Peyer's patch (tissue), 4 donors: ENCODE data around the gene CENPO. TPM values are rescaled to one million over a fixed set of nuclear protein-coding genes. Genes with fewer than 3 reads are reported as not detected.

ENCODE experiments used
- DNase-seq, 3 donors: peaks; one replicate each; pipeline ENCODE4 v3.0.0-alpha.2; 2017 to 2019
- H3K27ac ChIP-seq, 4 donors: fragments of 200-600 bp; sonication (generic); one replicate each; pipeline ENCODE4 v1.5.1; 2016 to 2019
- H3K27me3 ChIP-seq, 2 donors: fragments of 200-600 bp; sonication (generic); one replicate each; pipeline ENCODE4 v1.5.1; 2019
- H3K36me3 ChIP-seq, 3 donors: fragments of 200-600 bp; sonication (generic); one replicate each; pipeline ENCODE4 v1.5.1; 2016 to 2019
- H3K4me1 ChIP-seq, 4 donors: fragments of 200-600 bp; sonication (generic); one replicate each; pipeline ENCODE4 v1.5.1; 2016 to 2019
- H3K4me3 ChIP-seq, 4 donors: fragments of 200-600 bp; sonication (generic); 1 replicate in 3 of 4; 2 replicates in 1 of 4; pipeline ENCODE4 v1.5.1; 2016 to 2019; ENCODE audit warnings: mild to moderate bottlenecking in 1 of 4
- H3K9me3 ChIP-seq, 4 donors: fragments of 200-600 bp; sonication (generic); one replicate each; pipeline ENCODE4 v1.5.1; 2016 to 2019; ENCODE audit warnings: mild to moderate bottlenecking in 1 of 4
- POLR2A ChIP-seq, 2 donors: fragments of 450-650 bp; IDR thresholded peaks; one replicate each; pipeline ENCODE4 v1.5.1; 2017; ENCODE audit warnings: antibody characterized with exemption in 2 of 2, mild to moderate bottlenecking in 2 of 2, moderate library complexity in 2 of 2
- total RNA-seq, 4 donors: library from RNA; depleted of rRNA; stranded (reverse); fragments of >200 nt; gene quantifications; one replicate each; pipeline ENCODE4 v1.1.0, GENCODE V29; 2016
- TF ChIP-seq, protein P1 (sequence below), 6 experiments: fragments of 450-650 bp in 4 of 6; fragments of 200-600 bp in 2 of 6; sonication (generic) in 1 of 6; IDR thresholded peaks; one replicate each; pipeline ENCODE4 v1.5.1; 2017 to 2019; ENCODE audit warnings: antibody characterized with exemption in 6 of 6, mild to moderate bottlenecking in 3 of 6, moderate library complexity in 1 of 6

Gene CENPO
- total RNA-seq, 4 donors from 2014 or later, result 8.5 to 10.7 (median 10.0) TPM

DNA sequence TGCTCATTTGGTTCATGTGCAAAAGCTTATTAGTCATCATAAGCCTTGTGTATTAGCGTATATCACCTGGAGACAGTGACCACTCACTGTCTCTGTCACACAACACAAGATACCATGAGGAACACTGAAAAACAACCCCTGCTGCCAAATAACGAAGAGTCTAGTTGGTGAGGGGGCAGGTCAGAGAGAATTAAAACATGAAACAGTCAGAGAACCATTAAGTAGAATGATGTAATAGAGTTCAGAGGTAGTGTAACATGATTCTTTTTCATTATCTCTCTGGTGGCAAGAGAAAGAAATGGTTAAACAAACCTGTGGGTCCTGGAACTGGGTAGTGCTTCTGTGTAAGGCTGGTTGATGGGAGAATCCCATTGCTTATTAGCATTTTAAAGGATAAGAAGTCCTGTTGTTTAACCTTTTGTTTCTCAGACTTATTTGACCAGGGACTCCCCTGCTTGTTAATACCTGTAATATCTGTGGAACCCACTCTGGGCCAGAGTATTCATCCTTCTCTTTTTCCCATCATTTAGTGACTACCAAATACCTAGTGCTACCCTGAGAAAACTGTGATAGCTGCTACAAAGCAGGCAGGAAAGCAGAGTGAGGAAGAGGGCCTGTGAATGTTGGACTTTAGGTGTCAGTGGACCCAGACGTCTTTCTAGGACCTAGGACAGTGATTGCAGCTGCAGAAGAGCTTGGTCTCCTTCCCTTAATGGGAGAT, 38.1 kb upstream of the CENPO start:
- no peak for DNase-seq
- Histone ChIP-seq H3K9me3 (no peaks in the 10 kb centered on the region), H3K27me3 (no peaks in the 10 kb centered on the region), H3K36me3 (peaks cover 0 to 71% (median 0%) of the 10 kb centered on the region in 3 donors), H3K4me1 (no peaks in the 10 kb centered on the region), H3K27ac (no peak overlapping the region), H3K4me3 (no peak overlapping the region)
- TF ChIP-seq, protein P1, sequence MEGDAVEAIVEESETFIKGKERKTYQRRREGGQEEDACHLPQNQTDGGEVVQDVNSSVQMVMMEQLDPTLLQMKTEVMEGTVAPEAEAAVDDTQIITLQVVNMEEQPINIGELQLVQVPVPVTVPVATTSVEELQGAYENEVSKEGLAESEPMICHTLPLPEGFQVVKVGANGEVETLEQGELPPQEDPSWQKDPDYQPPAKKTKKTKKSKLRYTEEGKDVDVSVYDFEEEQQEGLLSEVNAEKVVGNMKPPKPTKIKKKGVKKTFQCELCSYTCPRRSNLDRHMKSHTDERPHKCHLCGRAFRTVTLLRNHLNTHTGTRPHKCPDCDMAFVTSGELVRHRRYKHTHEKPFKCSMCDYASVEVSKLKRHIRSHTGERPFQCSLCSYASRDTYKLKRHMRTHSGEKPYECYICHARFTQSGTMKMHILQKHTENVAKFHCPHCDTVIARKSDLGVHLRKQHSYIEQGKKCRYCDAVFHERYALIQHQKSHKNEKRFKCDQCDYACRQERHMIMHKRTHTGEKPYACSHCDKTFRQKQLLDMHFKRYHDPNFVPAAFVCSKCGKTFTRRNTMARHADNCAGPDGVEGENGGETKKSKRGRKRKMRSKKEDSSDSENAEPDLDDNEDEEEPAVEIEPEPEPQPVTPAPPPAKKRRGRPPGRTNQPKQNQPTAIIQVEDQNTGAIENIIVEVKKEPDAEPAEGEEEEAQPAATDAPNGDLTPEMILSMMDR (IDR thresholded peaks at IDR 0.05), result no peak
- TF ChIP-seq POLR2A (IDR thresholded peaks at IDR 0.05), result no peak

DNA sequence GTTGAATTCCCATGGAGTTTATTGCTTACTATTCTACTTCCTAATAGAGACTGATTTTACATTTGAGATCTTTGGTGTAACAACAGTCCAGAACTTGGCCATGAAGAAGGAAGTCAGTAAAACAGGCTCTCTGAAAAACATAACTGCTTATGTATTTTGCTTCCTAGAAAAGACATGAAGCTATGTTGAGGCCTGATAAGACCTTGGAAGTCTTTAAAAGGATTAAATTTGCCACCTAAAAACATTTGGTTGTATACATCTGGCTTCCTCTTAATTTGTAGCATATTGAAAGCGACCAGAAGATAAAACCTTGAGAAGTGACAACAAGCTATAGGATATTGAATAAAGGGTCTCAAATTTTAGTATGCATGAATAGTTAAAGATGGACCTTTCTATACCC, 36.4 kb upstream of the CENPO start:
- Histone ChIP-seq H3K4me3 (no peak overlapping the region), H3K9me3 (no peaks in the 10 kb centered on the region), H3K27ac (no peak overlapping the region), H3K36me3 (peaks cover 0 to 81% (median 0%) of the 10 kb centered on the region in 3 donors), H3K27me3 (no peaks in the 10 kb centered on the region), H3K4me1 (no peaks in the 10 kb centered on the region)
- DNase-seq, result no peak
- no peak for TF ChIP-seq POLR2A (IDR thresholded peaks at IDR 0.05)
- TF ChIP-seq, protein P1 (IDR thresholded peaks at IDR 0.05), result no peak

DNA sequence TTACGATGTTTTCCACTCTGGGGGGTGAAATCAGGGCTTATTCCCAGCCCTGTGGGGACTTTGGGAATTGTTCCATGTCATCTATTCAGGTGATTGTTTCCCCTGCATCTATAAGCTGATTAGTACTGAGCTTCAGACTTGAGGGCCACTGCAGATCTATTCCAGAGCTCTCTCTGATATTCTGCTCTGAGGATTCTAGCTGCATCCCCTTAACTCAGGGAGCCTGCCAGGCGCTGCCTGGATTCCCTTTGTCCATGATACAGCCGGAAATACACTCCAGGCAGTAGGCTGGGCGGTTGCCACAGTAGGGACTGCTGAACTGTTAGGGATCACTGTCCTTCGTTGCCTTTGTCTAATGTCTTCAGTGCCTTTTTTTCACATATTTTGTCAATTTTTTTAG, 31.4 kb upstream of the CENPO start:
- TF ChIP-seq, protein P1 (IDR thresholded peaks at IDR 0.05), result no peak
- TF ChIP-seq POLR2A (IDR thresholded peaks at IDR 0.05), result no peak
- H3K4me1 ChIP-seq, result no peaks in the 10 kb centered on the region
- no peaks in the 10 kb centered on the region for H3K27me3 ChIP-seq
- H3K4me3 ChIP-seq, result no peak overlapping the region
- H3K27ac ChIP-seq, result no peak overlapping the region
- no peaks in the 10 kb centered on the region for H3K9me3 ChIP-seq
- no peak for DNase-seq
- peaks cover 0 to 76% (median 0%) of the 10 kb centered on the region in 3 donors for H3K36me3 ChIP-seq

DNA sequence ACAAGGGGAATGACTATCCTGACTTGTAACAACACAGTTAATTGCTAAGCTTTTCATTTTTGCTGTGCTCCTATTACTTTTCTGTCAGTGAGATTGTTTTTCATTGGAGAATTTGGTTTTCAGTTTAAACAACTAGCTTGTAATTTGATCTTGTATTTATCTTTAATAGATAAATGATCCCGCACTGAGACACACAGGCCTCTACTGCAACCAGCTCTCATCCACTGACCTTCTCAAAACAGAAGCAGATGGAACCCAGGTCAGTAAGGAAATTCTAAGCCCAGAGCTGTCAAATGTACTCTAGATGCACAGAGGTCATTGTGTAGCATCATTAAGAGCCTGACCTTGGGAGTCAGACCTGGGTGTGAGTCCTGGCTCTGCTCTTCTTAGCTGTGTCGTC, 30.7 kb upstream of the CENPO start:
- DNase-seq, result no peak

DNA sequence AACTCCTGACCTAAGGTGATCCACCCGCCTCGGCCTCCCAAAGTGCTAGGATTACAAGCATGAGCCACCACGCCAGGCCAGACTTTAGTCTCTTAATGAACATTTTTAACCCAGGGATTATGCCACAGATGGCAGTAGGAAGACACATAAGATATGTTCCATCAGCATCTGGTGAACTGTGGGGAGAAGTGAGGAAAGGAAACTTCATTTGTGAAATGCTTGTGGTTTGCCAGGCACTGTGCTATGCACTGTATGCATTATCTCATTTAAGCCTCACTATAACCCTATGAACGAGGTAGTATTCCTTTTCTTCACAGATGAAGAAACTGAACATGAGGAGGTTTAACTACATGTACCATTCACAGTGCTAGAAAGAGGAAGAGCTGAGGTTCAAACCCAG, 29.4 kb upstream of the CENPO start:
- H3K36me3 ChIP-seq, result peaks cover 0 to 65% (median 0%) of the 10 kb centered on the region in 3 donors
- no peak overlapping the region for H3K4me3 ChIP-seq
- DNase-seq, result no peak
- TF ChIP-seq, protein P1 (IDR thresholded peaks at IDR 0.05), result no peak
- no peak for TF ChIP-seq POLR2A (IDR thresholded peaks at IDR 0.05)
- no peaks in the 10 kb centered on the region for H3K4me1 ChIP-seq
- no peak overlapping the region for H3K27ac ChIP-seq
- no peaks in the 10 kb centered on the region for H3K9me3 ChIP-seq
- no peaks in the 10 kb centered on the region for H3K27me3 ChIP-seq

More for the DNA sequence above, 30.7 kb upstream of the CENPO start:
- H3K4me3 ChIP-seq, result no peak overlapping the region
- no peak overlapping the region for H3K27ac ChIP-seq
- no peaks in the 10 kb centered on the region for H3K4me1 ChIP-seq
- H3K9me3 ChIP-seq, result no peaks in the 10 kb centered on the region
- no peak for TF ChIP-seq POLR2A (IDR thresholded peaks at IDR 0.05)
- TF ChIP-seq, protein P1 (IDR thresholded peaks at IDR 0.05), result no peak
- no peaks in the 10 kb centered on the region for H3K27me3 ChIP-seq
- peaks cover 0 to 70% (median 0%) of the 10 kb centered on the region in 3 donors for H3K36me3 ChIP-seq
